ENCODE measurements around the gene LRRC4C.

- TF ChIP-seq CTCF (IDR thresholded peaks at IDR 0.05; ENCODE audit: low read depth, low read length, missing input control) (no peak), GABPA (IDR thresholded peaks at IDR 0.05 in 1 of 2, conservative IDR thresholded peaks at IDR 0.05 in 1 of 2) (no peak), FOXA2 (IDR thresholded peaks at IDR 0.05) (no peak), HNF4A (conservative IDR thresholded peaks at IDR 0.05) (no peak), JUND (IDR thresholded peaks at IDR 0.05) (no peak)
These were observed 1297.5 kb downstream of the LRRC4C start for GRCh38 chr11:40161854-40162410.

Measured in liver (tissue), 3 donors.